ENCODE data around the gene PLD1. TPM values are rescaled to one million over a fixed set of nuclear protein-coding genes. Genes with fewer than 3 reads are reported as not detected.

The PLD1 gene
- total and polyA plus RNA-seq, 4 donors = 4.9 to 31.5 (median 18.6) TPM

DNA sequence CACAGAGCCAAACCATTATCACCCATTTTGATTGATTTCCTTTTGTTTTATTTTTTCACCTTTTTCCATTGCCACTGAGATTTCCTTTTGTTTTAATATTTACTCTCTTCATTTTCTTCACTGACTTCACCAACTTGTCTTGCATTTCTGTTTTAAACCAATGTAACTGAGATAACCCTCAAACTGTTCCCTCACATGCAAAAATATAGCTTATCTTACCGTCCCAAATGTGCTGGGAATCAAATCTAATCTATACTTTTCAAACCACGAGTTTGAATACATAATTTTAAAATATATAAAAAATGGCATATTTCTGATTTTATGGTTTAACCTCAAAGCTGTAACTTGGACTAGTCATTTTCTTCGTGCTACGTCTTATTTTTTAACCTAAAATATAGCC lies 143.8 kb downstream of the PLD1 start:
- no peak overlapping the region for H3K9ac ChIP-seq (ENCODE audit: low read depth in 1 of 2, low read length in 2 of 2)
- H3K9me3 ChIP-seq (ENCODE audit: control insufficient read depth in 4 of 4, low read length in 3 of 4) = no peaks in the 10 kb centered on the region
- no peak overlapping the region for H3K4me3 ChIP-seq (ENCODE audit: low read depth in 1 of 3, low read length in 3 of 3)
- 96% methylated on average over 4 of the region's 4 CpGs for whole genome bisulfite sequencing
- peaks cover 0 to 64% (median 39%) of the 10 kb centered on the region in 4 donors for H3K36me3 ChIP-seq (ENCODE audit: control insufficient read depth in 4 of 4, insufficient read depth in 3 of 4, low read depth in 1 of 4, low read length in 3 of 4)
- DNase-seq (ENCODE audit: low spot score) = no peak
- H3K27ac ChIP-seq (ENCODE audit: low read depth in 1 of 2, low read length in 2 of 2) = no peak overlapping the region
- no peaks in the 10 kb centered on the region for H3K27me3 ChIP-seq (ENCODE audit: control insufficient read depth in 4 of 4, insufficient read depth in 4 of 4, low read length in 3 of 4)
- TF ChIP-seq EGR1 (IDR thresholded peaks at IDR 0.05; ENCODE audit: low read depth in 2 of 2) = no peak
- TF ChIP-seq YY1 (IDR thresholded peaks at IDR 0.05) = no peak
- no peak for TF ChIP-seq FOXA2 (IDR thresholded peaks at IDR 0.05)
- no peak for TF ChIP-seq HNF4A (conservative IDR thresholded peaks at IDR 0.05)
- TF ChIP-seq, protein P1, sequence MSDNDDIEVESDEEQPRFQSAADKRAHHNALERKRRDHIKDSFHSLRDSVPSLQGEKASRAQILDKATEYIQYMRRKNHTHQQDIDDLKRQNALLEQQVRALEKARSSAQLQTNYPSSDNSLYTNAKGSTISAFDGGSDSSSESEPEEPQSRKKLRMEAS (IDR thresholded peaks at IDR 0.05) = no peak
- TF ChIP-seq, protein P2, sequence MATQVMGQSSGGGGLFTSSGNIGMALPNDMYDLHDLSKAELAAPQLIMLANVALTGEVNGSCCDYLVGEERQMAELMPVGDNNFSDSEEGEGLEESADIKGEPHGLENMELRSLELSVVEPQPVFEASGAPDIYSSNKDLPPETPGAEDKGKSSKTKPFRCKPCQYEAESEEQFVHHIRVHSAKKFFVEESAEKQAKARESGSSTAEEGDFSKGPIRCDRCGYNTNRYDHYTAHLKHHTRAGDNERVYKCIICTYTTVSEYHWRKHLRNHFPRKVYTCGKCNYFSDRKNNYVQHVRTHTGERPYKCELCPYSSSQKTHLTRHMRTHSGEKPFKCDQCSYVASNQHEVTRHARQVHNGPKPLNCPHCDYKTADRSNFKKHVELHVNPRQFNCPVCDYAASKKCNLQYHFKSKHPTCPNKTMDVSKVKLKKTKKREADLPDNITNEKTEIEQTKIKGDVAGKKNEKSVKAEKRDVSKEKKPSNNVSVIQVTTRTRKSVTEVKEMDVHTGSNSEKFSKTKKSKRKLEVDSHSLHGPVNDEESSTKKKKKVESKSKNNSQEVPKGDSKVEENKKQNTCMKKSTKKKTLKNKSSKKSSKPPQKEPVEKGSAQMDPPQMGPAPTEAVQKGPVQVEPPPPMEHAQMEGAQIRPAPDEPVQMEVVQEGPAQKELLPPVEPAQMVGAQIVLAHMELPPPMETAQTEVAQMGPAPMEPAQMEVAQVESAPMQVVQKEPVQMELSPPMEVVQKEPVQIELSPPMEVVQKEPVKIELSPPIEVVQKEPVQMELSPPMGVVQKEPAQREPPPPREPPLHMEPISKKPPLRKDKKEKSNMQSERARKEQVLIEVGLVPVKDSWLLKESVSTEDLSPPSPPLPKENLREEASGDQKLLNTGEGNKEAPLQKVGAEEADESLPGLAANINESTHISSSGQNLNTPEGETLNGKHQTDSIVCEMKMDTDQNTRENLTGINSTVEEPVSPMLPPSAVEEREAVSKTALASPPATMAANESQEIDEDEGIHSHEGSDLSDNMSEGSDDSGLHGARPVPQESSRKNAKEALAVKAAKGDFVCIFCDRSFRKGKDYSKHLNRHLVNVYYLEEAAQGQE (IDR thresholded peaks at IDR 0.05) = no peak
- TF ChIP-seq NR2F2 (IDR thresholded peaks at IDR 0.05) = no peak
- TF ChIP-seq JUND (IDR thresholded peaks at IDR 0.05) = no peak
- TF ChIP-seq RXRA (IDR thresholded peaks at IDR 0.05) = no peak
- TF ChIP-seq SP1 (IDR thresholded peaks at IDR 0.05) = no peak
- TF ChIP-seq RAD21 (IDR thresholded peaks at IDR 0.05) = no peak
- TF ChIP-seq GABPA (IDR thresholded peaks at IDR 0.05 in 1 of 2, conservative IDR thresholded peaks at IDR 0.05 in 1 of 2) = no peak
- TF ChIP-seq, protein P3, sequence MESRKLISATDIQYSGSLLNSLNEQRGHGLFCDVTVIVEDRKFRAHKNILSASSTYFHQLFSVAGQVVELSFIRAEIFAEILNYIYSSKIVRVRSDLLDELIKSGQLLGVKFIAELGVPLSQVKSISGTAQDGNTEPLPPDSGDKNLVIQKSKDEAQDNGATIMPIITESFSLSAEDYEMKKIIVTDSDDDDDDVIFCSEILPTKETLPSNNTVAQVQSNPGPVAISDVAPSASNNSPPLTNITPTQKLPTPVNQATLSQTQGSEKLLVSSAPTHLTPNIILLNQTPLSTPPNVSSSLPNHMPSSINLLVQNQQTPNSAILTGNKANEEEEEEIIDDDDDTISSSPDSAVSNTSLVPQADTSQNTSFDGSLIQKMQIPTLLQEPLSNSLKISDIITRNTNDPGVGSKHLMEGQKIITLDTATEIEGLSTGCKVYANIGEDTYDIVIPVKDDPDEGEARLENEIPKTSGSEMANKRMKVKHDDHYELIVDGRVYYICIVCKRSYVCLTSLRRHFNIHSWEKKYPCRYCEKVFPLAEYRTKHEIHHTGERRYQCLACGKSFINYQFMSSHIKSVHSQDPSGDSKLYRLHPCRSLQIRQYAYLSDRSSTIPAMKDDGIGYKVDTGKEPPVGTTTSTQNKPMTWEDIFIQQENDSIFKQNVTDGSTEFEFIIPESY (IDR thresholded peaks at IDR 0.05) = no peak
- no peak for TF ChIP-seq HNF4G (IDR thresholded peaks at IDR 0.05)
- TF ChIP-seq, protein P4, sequence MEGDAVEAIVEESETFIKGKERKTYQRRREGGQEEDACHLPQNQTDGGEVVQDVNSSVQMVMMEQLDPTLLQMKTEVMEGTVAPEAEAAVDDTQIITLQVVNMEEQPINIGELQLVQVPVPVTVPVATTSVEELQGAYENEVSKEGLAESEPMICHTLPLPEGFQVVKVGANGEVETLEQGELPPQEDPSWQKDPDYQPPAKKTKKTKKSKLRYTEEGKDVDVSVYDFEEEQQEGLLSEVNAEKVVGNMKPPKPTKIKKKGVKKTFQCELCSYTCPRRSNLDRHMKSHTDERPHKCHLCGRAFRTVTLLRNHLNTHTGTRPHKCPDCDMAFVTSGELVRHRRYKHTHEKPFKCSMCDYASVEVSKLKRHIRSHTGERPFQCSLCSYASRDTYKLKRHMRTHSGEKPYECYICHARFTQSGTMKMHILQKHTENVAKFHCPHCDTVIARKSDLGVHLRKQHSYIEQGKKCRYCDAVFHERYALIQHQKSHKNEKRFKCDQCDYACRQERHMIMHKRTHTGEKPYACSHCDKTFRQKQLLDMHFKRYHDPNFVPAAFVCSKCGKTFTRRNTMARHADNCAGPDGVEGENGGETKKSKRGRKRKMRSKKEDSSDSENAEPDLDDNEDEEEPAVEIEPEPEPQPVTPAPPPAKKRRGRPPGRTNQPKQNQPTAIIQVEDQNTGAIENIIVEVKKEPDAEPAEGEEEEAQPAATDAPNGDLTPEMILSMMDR (IDR thresholded peaks at IDR 0.05; ENCODE audit: low read depth, low read length, missing input control) = no peak
- TF ChIP-seq, protein P5, sequence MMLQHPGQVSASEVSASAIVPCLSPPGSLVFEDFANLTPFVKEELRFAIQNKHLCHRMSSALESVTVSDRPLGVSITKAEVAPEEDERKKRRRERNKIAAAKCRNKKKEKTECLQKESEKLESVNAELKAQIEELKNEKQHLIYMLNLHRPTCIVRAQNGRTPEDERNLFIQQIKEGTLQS (IDR thresholded peaks at IDR 0.05) = no peak
- TF ChIP-seq TAF1 (conservative IDR thresholded peaks at IDR 0.05) = no peak
- no peak for TF ChIP-seq FOXA1 (IDR thresholded peaks at IDR 0.05)
- peaks cover 2 to 8% (median 6%) of the 10 kb centered on the region in 4 donors for H3K4me1 ChIP-seq (ENCODE audit: control insufficient read depth in 4 of 4, insufficient read depth in 4 of 4, low read length in 3 of 4)
